OCI-LY7 (cell line): ENCODE measurements around the gene CTNNAL1. TPM values are rescaled to one million over a fixed set of nuclear protein-coding genes. Genes with fewer than 3 reads are reported as not detected.
"Not testable (repeated sequence)": the region's sequence is repeated elsewhere in the genome, so short reads cannot be mapped to it uniquely, and the experiment has no call there.

ENCODE experiments used
- BruUV-seq: library from RNA; stranded (reverse); fragments of 400-500 nt; replicated peaks from 2 replicates; lab custom pipeline; 2021; lab: Mats Ljungman, UMichigan
- CTCF ChIA-PET: fragments of 300-600 bp; sonication (Branson Sonifier 250); formaldehyde crosslinking; loops from one replicate; lab custom pipeline; 2022; ENCODE audit warnings: antibody characterized with exemption; ENCODE audit not compliant: unreplicated experiment; lab: Charles Lee
- POLR2A ChIA-PET: fragments of 300-600 bp; sonication (Branson Sonifier 250); formaldehyde crosslinking; loops from one replicate; lab custom pipeline; 2022; ENCODE audit warnings: antibody characterized with exemption; lab: Charles Lee
- DNase-seq: peaks from one replicate; pipeline ENCODE4 v3.0.0-alpha.2; 2015; ENCODE audit warnings: low spot score
- H2AFZ ChIP-seq: fragments of 200-600 bp; sonication (generic), shearing (Covaris generic); 2 replicates; pipeline ENCODE4 v1.6.1; 2014; ENCODE audit warnings: mild to moderate bottlenecking, antibody characterized with exemption, low read length, moderate library complexity
- H3K27ac ChIP-seq: fragments of 200-600 bp; sonication (generic); 2 replicates; pipeline ENCODE4 v1.5.1; 2014; ENCODE audit warnings: mixed run types, low read depth, mild to moderate bottlenecking, moderate library complexity, low read length, inconsistent platforms; ENCODE audit not compliant: poor library complexity, severe bottlenecking
- H3K36me3 ChIP-seq: fragments of 200-600 bp; sonication (generic); 2 replicates; pipeline ENCODE4 v1.6.1; 2014; ENCODE audit warnings: mild to moderate bottlenecking, antibody characterized with exemption, low read length, moderate library complexity, mixed read lengths; ENCODE audit not compliant: insufficient read depth
- H3K4me1 ChIP-seq: fragments of 200-600 bp; sonication (generic); 2 replicates; pipeline ENCODE4 v1.5.1; 2014; ENCODE audit warnings: mild to moderate bottlenecking, low read length; ENCODE audit not compliant: insufficient read depth, poor library complexity, severe bottlenecking
- H3K4me2 ChIP-seq: fragments of 200-600 bp; sonication (generic); 2 replicates; pipeline ENCODE4 v1.6.1; 2014; ENCODE audit warnings: mild to moderate bottlenecking, low read length
- H3K4me3 ChIP-seq: fragments of 200-600 bp; sonication (generic); 2 replicates; pipeline ENCODE4 v1.5.1; 2014; ENCODE audit warnings: mild to moderate bottlenecking, low read depth, low read length; ENCODE audit not compliant: poor library complexity, severe bottlenecking
- H3K79me2 ChIP-seq: fragments of 200-600 bp; sonication (generic); 2 replicates; pipeline ENCODE4 v1.6.1; 2016; ENCODE audit warnings: low read depth, mild to moderate bottlenecking, low read length, moderate library complexity, mixed read lengths; ENCODE audit not compliant: insufficient read depth
- H3K9me2 ChIP-seq: fragments of 200-600 bp; sonication (generic); 2 replicates; pipeline ENCODE4 v1.6.1; 2016; ENCODE audit warnings: mild to moderate bottlenecking, low read length, mixed read lengths; ENCODE audit not compliant: insufficient read depth
- H3K9me3 ChIP-seq: fragments of 200-600 bp; sonication (generic); 2 replicates; pipeline ENCODE4 v1.6.1; 2014; ENCODE audit warnings: mild to moderate bottlenecking, mixed run types, low read length, mixed read lengths
- H4K20me1 ChIP-seq: fragments of 200-600 bp; sonication (generic); 2 replicates; pipeline ENCODE4 v1.6.1; 2014; ENCODE audit warnings: mild to moderate bottlenecking, antibody characterized with exemption, low read length, moderate library complexity, mixed read lengths; ENCODE audit not compliant: insufficient read depth
- CTCF ChIP-seq: fragments of 200-600 bp; sonication (generic); conservative IDR thresholded peaks from 2 replicates; pipeline ENCODE4 v1.5.1; 2014; ENCODE audit warnings: mild to moderate bottlenecking, antibody characterized with exemption, low read length, moderate library complexity, mixed read lengths
- EZH2phosphoT487 ChIP-seq: fragments of 200-600 bp; sonication (generic); IDR thresholded peaks from 2 replicates; pipeline ENCODE4 v1.6.1; 2018; ENCODE audit warnings: low read depth, borderline replicate concordance, mild to moderate bottlenecking, mixed run types, antibody characterized with exemption, low read length, moderate library complexity, mixed read lengths
- intact Hi-C: fragments of 100-400 bp; cut with micrococcal nuclease; formaldehyde crosslinking; loops from one replicate; pipeline ENCODE4 v1.10.0; 2022; ENCODE audit not compliant: unreplicated experiment
- total RNA-seq, 2 experiments: library from RNA; depleted of rRNA in 1 of 2; stranded (reverse); fragments of >200 nt in 1 of 2; shearing (Covaris generic) in 1 of 2; gene quantifications; 2 replicates each; pipeline ENCODE4 v1.2.3, GENCODE V29; 2014 to 2022

CTNNAL1 gene
- total RNA-seq, 2 experiments from 2014 or later: 32.0 to 35.3 TPM

GRCh38 chr9:108972186-108972585 lies 41.1 kb downstream of the CTNNAL1 start:
- POLR2A ChIA-PET: no interaction called here

GRCh38 chr9:108971392-108971791 lies 41.9 kb downstream of the CTNNAL1 start:
- H3K4me3 ChIP-seq, H3K79me2 ChIP-seq, H3K4me1 ChIP-seq, CTCF ChIA-PET, DNase-seq, H3K9me2 ChIP-seq, H3K27ac ChIP-seq, H4K20me1 ChIP-seq, intact Hi-C loops, H3K4me2 ChIP-seq, H3K9me3 ChIP-seq, H2AFZ ChIP-seq, BruUV-seq: not testable (repeated sequence)
- peaks cover 35% of the 10 kb centered on the region for H3K36me3 ChIP-seq
- POLR2A ChIA-PET: interaction anchor here (0.7 to 0.9 kb wide), 2 partner anchors 13 to 1711 kb away, joined by 3 read pairs; no protein-coding TSS in a partner anchor

More at GRCh38 chr9:108972186-108972585, 41.1 kb downstream of the CTNNAL1 start:
- H3K9me2 ChIP-seq: no peaks in the 10 kb centered on the region
- H3K4me1 ChIP-seq: no peaks in the 10 kb centered on the region
- CTCF ChIA-PET: interaction anchor here (0.6 kb wide), 1 partner anchor 90 kb away, joined by 3 read pairs; no protein-coding TSS in a partner anchor
- H4K20me1 ChIP-seq: no peaks in the 10 kb centered on the region
- no peak for DNase-seq
- TF ChIP-seq CTCF: no peak
- no peak for TF ChIP-seq EZH2phosphoT487
- H2AFZ ChIP-seq: no peak overlapping the region
- H3K9me3 ChIP-seq: no peaks in the 10 kb centered on the region
- intact Hi-C loops: no loop called here
- H3K27ac ChIP-seq: no peak overlapping the region
- BruUV-seq: no TSS peak
- no peak overlapping the region for H3K4me2 ChIP-seq
- H3K79me2 ChIP-seq: no peaks in the 10 kb centered on the region
- H3K36me3 ChIP-seq: peaks cover 40% of the 10 kb centered on the region
- H3K4me3 ChIP-seq: no peak overlapping the region

- no peaks in the 10 kb centered on the region for H4K20me1 ChIP-seq
- H3K4me1 ChIP-seq: no peaks in the 10 kb centered on the region
- DNase-seq: no peak
- no TSS peak for BruUV-seq
- no peak overlapping the region for H3K27ac ChIP-seq
- no peaks in the 10 kb centered on the region for H3K9me2 ChIP-seq
- TF ChIP-seq CTCF (no peak), EZH2phosphoT487 (no peak)
- H2AFZ ChIP-seq: no peak overlapping the region
- intact Hi-C loops: no loop called here
- H3K36me3 ChIP-seq: peaks cover 37% of the 10 kb centered on the region
- H3K9me3 ChIP-seq: no peaks in the 10 kb centered on the region
- H3K4me2 ChIP-seq: no peak overlapping the region
- CTCF ChIA-PET: no interaction called here
- POLR2A ChIA-PET: interaction anchor here (1.0 to 1.3 kb wide), 2 partner anchors 11 to 24 kb away, joined by 3 to 4 read pairs; no protein-coding TSS in a partner anchor
- H3K79me2 ChIP-seq: no peaks in the 10 kb centered on the region
- H3K4me3 ChIP-seq: no peak overlapping the region
These were observed 45.4 kb downstream of the CTNNAL1 start for GRCh38 chr9:108967916-108968315.
